Ascending aorta (tissue), 2 donors: ENCODE measurements around the gene SNX4. TPM values are rescaled to one million over a fixed set of nuclear protein-coding genes. Genes with fewer than 3 reads are reported as not detected.
"Not testable (repeated sequence)": the region's sequence is repeated elsewhere in the genome, so short reads cannot be mapped to it uniquely, and the experiment has no call there.

Experiments used
- DNase-seq, 2 donors: peaks; one replicate each; pipeline ENCODE4 v3.0.0-alpha.2; 2019; ENCODE audit warnings: low spot score in 2 of 2
- H3K27ac ChIP-seq, 2 donors: fragments of 200-600 bp; sonication (generic); one replicate each; pipeline ENCODE4 v1.5.1; 2016 to 2017; ENCODE audit warnings: mild to moderate bottlenecking in 1 of 2
- H3K27me3 ChIP-seq: fragments of 200-600 bp; sonication (generic); one replicate; pipeline ENCODE4 v1.5.1; 2017
- H3K36me3 ChIP-seq, 2 donors: fragments of 200-600 bp; sonication (generic); one replicate each; pipeline ENCODE4 v1.5.1; 2016
- H3K4me1 ChIP-seq, 2 donors: fragments of 200-600 bp; sonication (generic); one replicate each; pipeline ENCODE4 v1.5.1; 2016 to 2017; ENCODE audit warnings: mild to moderate bottlenecking in 1 of 2
- H3K4me3 ChIP-seq, 2 donors: fragments of 200-600 bp; sonication (generic); one replicate each; pipeline ENCODE4 v1.5.1; 2016 to 2017; ENCODE audit warnings: mild to moderate bottlenecking in 1 of 2
- H3K9me3 ChIP-seq, 2 donors: fragments of 200-600 bp; sonication (generic); one replicate each; pipeline ENCODE4 v1.5.1; 2016
- CTCF ChIP-seq, 3 experiments: fragments of 200-600 bp in 2 of 3; fragments of 450-650 bp in 1 of 3; sonication (generic) in 2 of 3; IDR thresholded peaks; one replicate each; pipeline ENCODE4 v1.5.1; 2016 to 2019; ENCODE audit warnings: antibody characterized with exemption in 3 of 3, mild to moderate bottlenecking in 1 of 3, moderate library complexity in 1 of 3
- intact Hi-C: fragments of 100-400 bp; cut with DNase I; formaldehyde crosslinking; loops from one replicate; pipeline ENCODE4 v1.15.1; 2023
- total RNA-seq: library from RNA; depleted of rRNA; stranded (reverse); fragments of >200 nt; gene quantifications from one replicate; pipeline ENCODE4 v1.1.0, GENCODE V29; 2016

The SNX4 gene
- total RNA-seq, 1 donor from 2014 or later = 20.8 TPM

- TF ChIP-seq CTCF (IDR thresholded peaks at IDR 0.05) = no peak
- DNase-seq = no peak
- Histone ChIP-seq H3K27ac (no peak overlapping the region), H3K4me3 (no peak overlapping the region), H3K27me3 (no peaks in the 10 kb centered on the region), H3K4me1 (no peaks in the 10 kb centered on the region), H3K36me3 (no peaks in the 10 kb centered on the region), H3K9me3 (no peaks in the 10 kb centered on the region)
- intact Hi-C loops = no loop called here
Observed at GRCh38 chr3:125416235-125416634, 103.8 kb downstream of the SNX4 start.

DNA sequence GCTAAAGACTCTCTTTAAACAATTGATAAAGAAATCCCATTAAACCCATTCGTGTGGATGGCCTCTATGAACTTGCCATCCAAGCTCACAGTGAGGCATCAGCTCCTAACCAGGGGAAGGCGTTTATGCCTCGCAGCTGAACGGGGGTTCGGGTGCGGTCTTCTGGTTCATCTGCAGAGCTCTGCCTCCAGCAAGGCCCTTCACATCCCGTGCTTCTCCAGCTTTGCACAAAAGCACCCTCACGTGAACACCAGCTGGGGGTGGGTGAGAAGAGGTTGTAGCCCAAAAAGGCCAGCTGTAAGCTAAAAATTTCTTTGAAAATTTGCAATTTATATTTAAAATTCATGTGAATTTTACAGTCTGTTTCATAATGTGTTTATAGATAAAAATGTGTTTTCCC lies 105.3 kb downstream of the SNX4 start:
- Histone ChIP-seq H3K27ac (no peak overlapping the region), H3K4me3 (no peak overlapping the region), H3K9me3 (no peaks in the 10 kb centered on the region), H3K27me3 (no peaks in the 10 kb centered on the region), H3K36me3 (no peaks in the 10 kb centered on the region), H3K4me1 (no peaks in the 10 kb centered on the region)
- TF ChIP-seq CTCF (IDR thresholded peaks at IDR 0.05) = no peak
- DNase-seq = no peak
- intact Hi-C loops = no loop called here

GRCh38 chr3:125410922-125411321 lies 109.1 kb downstream of the SNX4 start:
- no peak for TF ChIP-seq CTCF (IDR thresholded peaks at IDR 0.05)
- Histone ChIP-seq H3K27me3 (no peaks in the 10 kb centered on the region), H3K36me3 (no peaks in the 10 kb centered on the region), H3K4me3 (no peak overlapping the region), H3K9me3 (no peaks in the 10 kb centered on the region), H3K4me1 (no peaks in the 10 kb centered on the region), H3K27ac (no peak overlapping the region)
- no peak for DNase-seq
- intact Hi-C loops = no loop called here

DNA sequence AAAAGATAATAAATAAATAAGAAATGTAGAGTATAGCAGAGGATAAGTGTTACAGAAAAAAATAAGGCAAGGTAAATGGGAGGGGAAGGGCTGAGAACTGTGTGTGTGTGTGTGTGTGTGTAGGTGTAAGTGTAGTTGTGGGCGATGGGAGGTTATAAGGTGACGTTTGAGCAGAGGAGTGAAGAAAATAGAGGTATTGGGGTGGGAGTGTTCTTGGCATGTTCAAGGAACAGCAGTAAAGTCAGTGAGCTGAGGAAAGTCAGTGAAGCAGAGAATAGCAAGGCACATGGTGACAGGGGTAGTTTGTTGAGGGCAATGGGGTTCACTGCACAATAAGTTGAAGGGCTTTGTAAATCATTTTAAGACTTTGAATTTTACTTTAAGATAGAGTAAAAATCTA lies 113.9 kb downstream of the SNX4 start:
- Histone ChIP-seq H3K36me3 (no peaks in the 10 kb centered on the region), H3K27ac (no peak overlapping the region), H3K9me3 (no peaks in the 10 kb centered on the region), H3K4me3 (no peak overlapping the region), H3K4me1 (no peaks in the 10 kb centered on the region), H3K27me3 (no peaks in the 10 kb centered on the region)
- TF ChIP-seq CTCF (IDR thresholded peaks at IDR 0.05) = no peak
- intact Hi-C loops = no loop called here
- no peak for DNase-seq

- H3K27me3 ChIP-seq, intact Hi-C loops, H3K4me3 ChIP-seq, DNase-seq, H3K36me3 ChIP-seq, H3K4me1 ChIP-seq, H3K27ac ChIP-seq, H3K9me3 ChIP-seq: not testable (repeated sequence)
Observed at GRCh38 chr3:125405515-125405914, 114.5 kb downstream of the SNX4 start.

DNA sequence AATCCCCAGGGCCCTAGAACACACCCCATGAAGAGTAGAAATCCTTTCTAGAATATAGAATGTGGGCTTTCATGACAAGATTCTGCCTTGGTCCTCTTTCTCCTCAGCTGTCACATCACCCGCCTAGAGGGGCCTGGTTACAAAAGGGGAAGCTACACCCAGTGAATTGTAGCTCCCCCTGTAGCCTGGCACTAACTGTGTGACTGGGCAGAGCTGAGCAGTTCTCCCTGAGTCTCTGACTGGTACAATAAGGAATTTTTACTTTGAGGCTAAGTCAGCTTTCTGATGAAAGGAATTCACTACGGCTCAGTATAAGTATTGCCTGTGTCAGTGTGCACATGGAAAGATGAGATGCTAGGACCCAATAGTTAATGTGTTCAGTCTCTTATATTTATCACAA lies 116.2 kb downstream of the SNX4 start:
- H3K36me3 ChIP-seq = no peaks in the 10 kb centered on the region
- no peaks in the 10 kb centered on the region for H3K9me3 ChIP-seq
- H3K27me3 ChIP-seq = no peaks in the 10 kb centered on the region
- no peak overlapping the region for H3K4me3 ChIP-seq
- H3K27ac ChIP-seq = no peak overlapping the region
- H3K4me1 ChIP-seq = no peaks in the 10 kb centered on the region
- intact Hi-C loops = no loop called here
- no peak for DNase-seq
- TF ChIP-seq CTCF (IDR thresholded peaks at IDR 0.05) = peak in 1 of 3 experiments; percentile 18
